SK-N-SH (cell line): ENCODE measurements around the gene DCAF17. TPM values are rescaled to one million over a fixed set of nuclear protein-coding genes. Genes with fewer than 3 reads are reported as not detected.

Source experiments
- CTCF ChIA-PET: fragments of 300-600, 350-600 bp; formaldehyde crosslinking; extraction: SDS; loops from one replicate; lab custom pipeline; 2021; lab: Yijun Ruan, JAX
- POLR2A ChIA-PET: fragments of 350-600 bp; sonication (Branson Sonifier 250); formaldehyde crosslinking; extraction: SDS; loops from one replicate; lab custom pipeline; 2020; ENCODE audit warnings: antibody characterized with exemption, inconsistent platforms; lab: Yijun Ruan, JAX
- DNase-seq: peaks from one replicate; pipeline ENCODE4 v3.0.0; 2012
- H2AFZ ChIP-seq: fragments of 200-600 bp; sonication (generic); 2 replicates; pipeline ENCODE4 v1.8.1; 2016; ENCODE audit warnings: antibody characterized with exemption, mild to moderate bottlenecking, low read depth
- H3F3A ChIP-seq: fragments of 200-600 bp; sonication (generic); replicated peaks from 2 replicates; pipeline ENCODE3; 2016; ENCODE audit warnings: antibody characterized with exemption, mild to moderate bottlenecking; ENCODE audit not compliant: insufficient read depth
- H3K27ac ChIP-seq, 2 experiments: fragments of 200-500 bp in 1 of 2; fragments of 200-600 bp in 1 of 2; sonication (Bioruptor generic) in 1 of 2; sonication (generic), shearing (Covaris generic) in 1 of 2; 2 replicates each; pipeline versions ENCODE4 v1.5.1 to v1.6.1; 2014 to 2016; ENCODE audit warnings: low read depth in 2 of 2, inconsistent platforms in 1 of 2, low read length in 1 of 2, mild to moderate bottlenecking in 1 of 2, mixed read lengths in 1 of 2
- H3K27me3 ChIP-seq: fragments of 200-600 bp; sonication (generic), shearing (Covaris generic); 2 replicates; pipeline ENCODE4 v1.6.1; 2016; ENCODE audit warnings: mixed run types; ENCODE audit not compliant: insufficient read depth
- H3K36me3 ChIP-seq, 2 experiments: fragments of 200-500 bp in 1 of 2; fragments of 200-600 bp in 1 of 2; sonication (Bioruptor generic) in 1 of 2; sonication (generic) in 1 of 2; replicated peaks in 1 of 2; 2 replicates each; pipeline versions ENCODE3 to v1.5.1; 2014 to 2016; ENCODE audit warnings: low read length in 1 of 2, mild to moderate bottlenecking in 1 of 2; ENCODE audit not compliant: insufficient read depth in 2 of 2, control insufficient read depth in 1 of 2
- H3K4me1 ChIP-seq, 2 experiments: fragments of 200-500 bp in 1 of 2; fragments of 200-600 bp in 1 of 2; sonication (Bioruptor generic) in 1 of 2; sonication (generic), shearing (Covaris generic) in 1 of 2; 2 replicates each; pipeline versions ENCODE4 v1.5.1 to v1.6.1; 2014 to 2016; ENCODE audit warnings: low read depth in 1 of 2, low read length in 1 of 2, mixed run types in 1 of 2; ENCODE audit not compliant: insufficient read depth in 2 of 2, control insufficient read depth in 1 of 2
- H3K4me2 ChIP-seq: fragments of 200-600 bp; sonication (generic), shearing (Covaris generic); 2 replicates; pipeline ENCODE4 v1.6.1; 2017; ENCODE audit warnings: mixed run types
- H3K4me3 ChIP-seq, 2 experiments: fragments of 200-500 bp in 1 of 2; fragments of 200-600 bp in 1 of 2; sonication (Bioruptor generic) in 1 of 2; sonication (generic), shearing (Covaris generic) in 1 of 2; 2 replicates each; pipeline versions ENCODE4 v1.5.1 to v1.8.1; 2014 to 2016; ENCODE audit warnings: low read depth in 2 of 2, inconsistent platforms in 1 of 2, low read length in 1 of 2, mild to moderate bottlenecking in 1 of 2, mixed read lengths in 1 of 2, moderate library complexity in 1 of 2
- H3K79me2 ChIP-seq: fragments of 200-600 bp; sonication (generic); 2 replicates; pipeline ENCODE4 v1.8.1; 2017; ENCODE audit warnings: mild to moderate bottlenecking; ENCODE audit not compliant: insufficient read depth
- H3K9ac ChIP-seq: fragments of 200-600 bp; sonication (generic); 2 replicates; pipeline ENCODE4 v1.6.1; 2017; ENCODE audit warnings: mixed run types
- H3K9me2 ChIP-seq: fragments of 200-600 bp; sonication (generic); 2 replicates; pipeline ENCODE4 v1.6.1; 2017; ENCODE audit warnings: mixed run types
- H3K9me3 ChIP-seq: fragments of 200-600 bp; sonication (generic); 2 replicates; pipeline ENCODE4 v1.6.1; 2017; ENCODE audit warnings: mixed run types, mild to moderate bottlenecking, moderate library complexity
- H4K20me1 ChIP-seq: fragments of 200-600 bp; sonication (generic); 2 replicates; pipeline ENCODE4 v1.6.1; 2017; ENCODE audit warnings: mild to moderate bottlenecking, mixed run types; ENCODE audit not compliant: insufficient read depth
- CHD2 ChIP-seq: fragments of 150-350 bp; IDR thresholded peaks from 2 replicates; pipeline ENCODE4 v1.6.1; 2018; ENCODE audit warnings: low read length; ENCODE audit not compliant: partially characterized antibody
- EP300 ChIP-seq, 2 experiments: IDR thresholded peaks; 2 replicates each; pipeline versions ENCODE4 v1.4.0 to v1.6.1; 2012; ENCODE audit warnings: borderline replicate concordance in 1 of 2, low read depth in 1 of 2, low read length in 1 of 2
- FOSL2 ChIP-seq: IDR thresholded peaks from 2 replicates; pipeline ENCODE4 v1.4.0; 2012; ENCODE audit warnings: low read depth, mild to moderate bottlenecking, moderate library complexity, borderline replicate concordance
- FOXJ3 ChIP-seq: sonication (generic); formaldehyde crosslinking; IDR thresholded peaks from 2 replicates; pipeline ENCODE4 v1.5.1; 2020; ENCODE audit warnings: mild to moderate bottlenecking, missing genetic modification reagents
- FOXM1 ChIP-seq: IDR thresholded peaks from 2 replicates; pipeline ENCODE4 v1.4.0; 2012; ENCODE audit warnings: low read depth, mild to moderate bottlenecking
- GATA2 ChIP-seq: sonication (generic); formaldehyde crosslinking; IDR thresholded peaks from 2 replicates; pipeline ENCODE4 v1.5.0; 2020; ENCODE audit warnings: mild to moderate bottlenecking, missing genetic modification reagents
- IRF3 ChIP-seq: fragments of 150-350 bp; IDR thresholded peaks from 2 replicates; pipeline ENCODE4 v1.6.1; 2016; ENCODE audit warnings: mild to moderate bottlenecking, low read depth, low read length
- JUND ChIP-seq: IDR thresholded peaks from 2 replicates; pipeline ENCODE4 v1.4.0; 2012
- MEF2A ChIP-seq: IDR thresholded peaks from 2 replicates; pipeline ENCODE4 v1.4.0; 2012; ENCODE audit warnings: low read depth, borderline replicate concordance
- NFIC ChIP-seq: IDR thresholded peaks from 2 replicates; pipeline ENCODE4 v1.4.0; 2012; ENCODE audit warnings: borderline replicate concordance
- NRF1 ChIP-seq: IDR thresholded peaks from 2 replicates; pipeline ENCODE4 v1.6.1; 2012; ENCODE audit warnings: low read depth, mild to moderate bottlenecking, low read length
- RAD21 ChIP-seq: IDR thresholded peaks from 2 replicates; pipeline ENCODE4 v1.6.1; 2012; ENCODE audit warnings: mild to moderate bottlenecking, low read length
- RFX5 ChIP-seq: IDR thresholded peaks from 2 replicates; pipeline ENCODE4 v1.6.1; 2012; ENCODE audit warnings: mild to moderate bottlenecking, improper control_type of control experiment, low read length
- RXRA ChIP-seq: IDR thresholded peaks from 2 replicates; pipeline ENCODE4 v1.4.0; 2012; ENCODE audit warnings: low read depth, mild to moderate bottlenecking, borderline replicate concordance
- SIN3A ChIP-seq: IDR thresholded peaks from 2 replicates; pipeline ENCODE4 v1.6.1; 2012; ENCODE audit warnings: low read depth, mild to moderate bottlenecking, low read length, moderate library complexity, borderline replicate concordance
- SMC3 ChIP-seq: IDR thresholded peaks from 2 replicates; pipeline ENCODE4 v1.6.1; 2012; ENCODE audit warnings: low read depth, low read length, improper control_type of control experiment
- TCF12 ChIP-seq: IDR thresholded peaks from 2 replicates; pipeline ENCODE4 v1.4.0; 2012
- YY1 ChIP-seq: IDR thresholded peaks from 2 replicates; pipeline ENCODE4 v1.4.0; 2012; ENCODE audit warnings: low read depth, mild to moderate bottlenecking
- WGBS: methylation state at CpG from one replicate; pipeline ENCODE4 v1.1.6; 2017; ENCODE audit warnings: low lambda C conversion rate; 5-methylcytosine and 5-hydroxymethylcytosine counted together
- polyA plus RNA-seq, 3 experiments: library from polyadenylated mRNA; depleted of rRNA; stranded (reverse); fragments of >200 nt; gene quantifications; 2 replicates each; pipeline ENCODE4 v1.2.3, GENCODE V29; 2012
- TF ChIP-seq, protein P1 (sequence below): fragments of 200-600 bp; sonication (generic); IDR thresholded peaks from 2 replicates; pipeline ENCODE4 v1.6.1; 2017; ENCODE audit warnings: antibody characterized with exemption, mild to moderate bottlenecking, moderate library complexity
- TF ChIP-seq, protein P2 (sequence below): IDR thresholded peaks from 2 replicates; pipeline ENCODE4 v1.4.0; 2012; ENCODE audit warnings: low read depth

The DCAF17 gene
- polyA plus RNA-seq, 1 of the 3 experiments (the other 2 are of a cell fraction), result 4.9 TPM

DNA sequence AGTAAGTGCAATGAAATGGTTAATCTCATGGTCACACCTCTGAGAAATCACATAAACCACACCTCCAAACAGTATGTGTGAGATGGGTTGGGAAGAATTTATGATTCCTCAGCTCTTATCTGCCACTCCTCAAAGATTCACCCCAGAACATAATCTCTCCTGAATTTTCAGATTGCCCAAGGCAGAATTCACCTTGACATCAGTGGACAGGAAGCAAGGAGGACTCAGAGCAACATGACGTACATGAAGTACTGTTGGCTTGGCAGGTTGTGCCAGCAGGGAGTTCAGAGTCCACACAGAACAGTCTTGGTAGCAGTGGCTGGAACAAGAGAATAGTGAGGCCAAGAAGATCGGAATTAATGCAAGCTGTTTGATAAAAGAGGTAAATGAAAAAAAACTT lies 56.6 kb downstream of the DCAF17 start:
- no peak overlapping the region for H3K4me2 ChIP-seq
- no peaks in the 10 kb centered on the region for H3K79me2 ChIP-seq
- H3K9me2 ChIP-seq, result no peaks in the 10 kb centered on the region
- WGBS, result 97% methylated on average over 2 of the region's 2 CpGs
- no peak for DNase-seq
- H3K9me3 ChIP-seq, result no peaks in the 10 kb centered on the region
- no peaks in the 10 kb centered on the region for H4K20me1 ChIP-seq
- no peak overlapping the region for H3K27ac ChIP-seq
- TF ChIP-seq NFIC (no peak), RAD21 (no peak), RXRA (no peak), GATA2 (CRISPR knock-in tag) (no peak), MEF2A (no peak), EP300 (IDR thresholded peaks at IDR 0.05; ENCODE audit: borderline replicate concordance in 1 of 2, low read depth in 1 of 2, low read length in 1 of 2) (no peak)
- H3F3A ChIP-seq, result no peaks in the 10 kb centered on the region
- H3K4me1 ChIP-seq, result no peaks in the 10 kb centered on the region
- H3K36me3 ChIP-seq, result peaks cover 0 to 2% of the 10 kb centered on the region in 2 experiments
- no peak overlapping the region for H3K9ac ChIP-seq
- H3K4me3 ChIP-seq, result no peak overlapping the region
- ChIA-PET CTCF (no interaction called here), POLR2A (no interaction called here)
- H2AFZ ChIP-seq, result no peak overlapping the region
- no peaks in the 10 kb centered on the region for H3K27me3 ChIP-seq

GRCh38 chr2:171491292-171491691 lies 57.3 kb downstream of the DCAF17 start:
- no peaks in the 10 kb centered on the region for H3F3A ChIP-seq
- H4K20me1 ChIP-seq, result no peaks in the 10 kb centered on the region
- H3K4me3 ChIP-seq, result no peak overlapping the region
- H3K36me3 ChIP-seq, result no peaks in the 10 kb centered on the region
- no peak overlapping the region for H3K9ac ChIP-seq
- no peaks in the 10 kb centered on the region for H3K4me1 ChIP-seq
- H3K79me2 ChIP-seq, result no peaks in the 10 kb centered on the region
- WGBS, result 93% methylated on average over 3 of the region's 3 CpGs
- no peak overlapping the region for H3K27ac ChIP-seq
- H2AFZ ChIP-seq, result no peak overlapping the region
- no peaks in the 10 kb centered on the region for H3K9me2 ChIP-seq
- no peaks in the 10 kb centered on the region for H3K9me3 ChIP-seq
- TF ChIP-seq GATA2 (CRISPR knock-in tag) (no peak), YY1 (no peak), TCF12 (no peak), RXRA (no peak), SMC3 (no peak), FOSL2 (no peak), FOXM1 (no peak), NRF1 (no peak), SIN3A (no peak), MEF2A (no peak), FOXJ3 (CRISPR knock-in tag) (no peak), JUND (no peak), CHD2 (no peak), IRF3 (no peak), RFX5 (no peak)
- TF ChIP-seq, protein P1, sequence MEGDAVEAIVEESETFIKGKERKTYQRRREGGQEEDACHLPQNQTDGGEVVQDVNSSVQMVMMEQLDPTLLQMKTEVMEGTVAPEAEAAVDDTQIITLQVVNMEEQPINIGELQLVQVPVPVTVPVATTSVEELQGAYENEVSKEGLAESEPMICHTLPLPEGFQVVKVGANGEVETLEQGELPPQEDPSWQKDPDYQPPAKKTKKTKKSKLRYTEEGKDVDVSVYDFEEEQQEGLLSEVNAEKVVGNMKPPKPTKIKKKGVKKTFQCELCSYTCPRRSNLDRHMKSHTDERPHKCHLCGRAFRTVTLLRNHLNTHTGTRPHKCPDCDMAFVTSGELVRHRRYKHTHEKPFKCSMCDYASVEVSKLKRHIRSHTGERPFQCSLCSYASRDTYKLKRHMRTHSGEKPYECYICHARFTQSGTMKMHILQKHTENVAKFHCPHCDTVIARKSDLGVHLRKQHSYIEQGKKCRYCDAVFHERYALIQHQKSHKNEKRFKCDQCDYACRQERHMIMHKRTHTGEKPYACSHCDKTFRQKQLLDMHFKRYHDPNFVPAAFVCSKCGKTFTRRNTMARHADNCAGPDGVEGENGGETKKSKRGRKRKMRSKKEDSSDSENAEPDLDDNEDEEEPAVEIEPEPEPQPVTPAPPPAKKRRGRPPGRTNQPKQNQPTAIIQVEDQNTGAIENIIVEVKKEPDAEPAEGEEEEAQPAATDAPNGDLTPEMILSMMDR, result no peak
- TF ChIP-seq, protein P2, sequence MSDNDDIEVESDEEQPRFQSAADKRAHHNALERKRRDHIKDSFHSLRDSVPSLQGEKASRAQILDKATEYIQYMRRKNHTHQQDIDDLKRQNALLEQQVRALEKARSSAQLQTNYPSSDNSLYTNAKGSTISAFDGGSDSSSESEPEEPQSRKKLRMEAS, result no peak
- ChIA-PET CTCF (no interaction called here), POLR2A (no interaction called here)
- DNase-seq, result no peak
- no peak overlapping the region for H3K4me2 ChIP-seq
- no peaks in the 10 kb centered on the region for H3K27me3 ChIP-seq
